ENCODE results near the gene SLCO1C1.

The SLCO1C1 gene

GRCh38 chr12:20798554-20798953, 103.4 kb downstream of the SLCO1C1 start:
- DNase-seq = no peak

DNA sequence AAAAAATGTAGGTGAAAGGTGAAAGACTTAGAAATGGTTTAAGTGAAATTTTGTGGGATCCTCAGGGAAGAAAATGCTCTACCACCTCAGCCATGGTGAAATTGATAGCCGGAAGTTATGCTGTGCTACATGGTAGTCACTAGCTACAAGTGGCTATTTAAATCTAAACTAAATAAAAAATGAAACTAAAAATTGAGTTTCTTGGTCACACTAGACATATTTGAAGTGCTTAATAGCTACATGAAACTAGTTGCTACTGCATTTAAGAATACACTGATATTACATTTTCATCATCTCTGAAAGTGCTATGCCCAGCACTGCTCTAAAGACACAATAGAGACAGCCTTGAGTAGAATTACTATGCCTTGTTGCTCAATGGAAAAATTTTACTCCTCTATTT, 105.0 kb downstream of the SLCO1C1 start:
- DNase-seq = no peak

- DNase-seq = no peak
These were observed 105.9 kb downstream of the SLCO1C1 start for GRCh38 chr12:20801035-20801434.
